HepG2 (cell line): Measurements from ENCODE around the gene CPT1B. TPM values are rescaled to one million over a fixed set of nuclear protein-coding genes. Genes with fewer than 3 reads are reported as not detected.
A peak's percentile ranks its signal among the peaks of the same experiment; 100 is the strongest.

Experiments used
- AKAP8 ChIP-seq: sonication (generic); formaldehyde crosslinking; IDR thresholded peaks from 2 replicates; pipeline ENCODE4 v1.5.1; 2020; ENCODE audit warnings: mild to moderate bottlenecking, missing genetic modification reagents
- EHMT2 ChIP-seq: fragments of 200-600 bp; sonication (generic); IDR thresholded peaks from 2 replicates; pipeline ENCODE4 v1.7.0; 2017; ENCODE audit warnings: antibody characterized with exemption, low read depth, low read length, borderline replicate concordance
- ESRRA ChIP-seq: sonication (generic); formaldehyde crosslinking; IDR thresholded peaks from 2 replicates; pipeline ENCODE4 v1.5.1; 2020; ENCODE audit warnings: mild to moderate bottlenecking, low read depth, missing genetic modification reagents
- FOSL1 ChIP-seq: sonication (generic); formaldehyde crosslinking; IDR thresholded peaks from 2 replicates; pipeline ENCODE4 v1.9.0; 2021; ENCODE audit warnings: missing genetic modification reagents, borderline replicate concordance
- HNF4A ChIP-seq: sonication (generic); formaldehyde crosslinking; IDR thresholded peaks from 2 replicates; pipeline ENCODE4 v1.4.0; 2020; ENCODE audit warnings: missing genetic modification reagents
- ISL2 ChIP-seq: sonication (generic); formaldehyde crosslinking; IDR thresholded peaks from 2 replicates; pipeline ENCODE4 v1.5.0; 2020; ENCODE audit warnings: missing genetic modification reagents
- JUNB ChIP-seq: sonication (generic); formaldehyde crosslinking; IDR thresholded peaks from 2 replicates; pipeline ENCODE4 v1.8.0; 2022; ENCODE audit warnings: missing genetic modification reagents, mild to moderate bottlenecking, borderline replicate concordance
- KMT2A ChIP-seq: sonication (generic); formaldehyde crosslinking; IDR thresholded peaks from 2 replicates; pipeline ENCODE4 v1.4.0; 2020; ENCODE audit warnings: missing genetic modification reagents
- PAWR ChIP-seq: sonication (generic); formaldehyde crosslinking; IDR thresholded peaks from 2 replicates; pipeline ENCODE4 v1.4.0; 2020; ENCODE audit warnings: missing genetic modification reagents, mild to moderate bottlenecking, borderline replicate concordance
- PAXIP1 ChIP-seq: sonication (generic); formaldehyde crosslinking; conservative IDR thresholded peaks from 2 replicates; pipeline ENCODE4 v1.4.0; 2020; ENCODE audit warnings: mild to moderate bottlenecking, missing genetic modification reagents, moderate library complexity
- SMC3 ChIP-seq: IDR thresholded peaks from 2 replicates; pipeline ENCODE4 v1.6.1; 2011; ENCODE audit warnings: low read length, improper control_type of control experiment
- SNRNP70 ChIP-seq: fragments of 200-400 bp; formaldehyde crosslinking; IDR thresholded peaks from 2 replicates; pipeline ENCODE4 v1.6.1; 2017; ENCODE audit warnings: mild to moderate bottlenecking, low read depth, low read length, moderate library complexity
- SUZ12 ChIP-seq: fragments of 150-350 bp; IDR thresholded peaks from 2 replicates; pipeline ENCODE4 v1.6.1; 2014; ENCODE audit warnings: low read depth, low read length
- TRIM24 ChIP-seq: sonication (generic); formaldehyde crosslinking; IDR thresholded peaks from 2 replicates; pipeline ENCODE4 v1.8.0; 2022; ENCODE audit warnings: mild to moderate bottlenecking, missing genetic modification reagents
- ZBED4 ChIP-seq: sonication (generic); formaldehyde crosslinking; IDR thresholded peaks from 2 replicates; pipeline ENCODE4 v1.4.0; 2020; ENCODE audit warnings: missing genetic modification reagents, borderline replicate concordance
- ZBTB25 ChIP-seq: IDR thresholded peaks from 2 replicates; pipeline ENCODE4 v1.6.1; 2018; ENCODE audit warnings: missing genetic modification reagents
- ZNF263 ChIP-seq: sonication (generic); formaldehyde crosslinking; IDR thresholded peaks from 2 replicates; pipeline ENCODE4 v1.4.0; 2020; ENCODE audit warnings: missing genetic modification reagents
- ZNF550 ChIP-seq: sonication (generic); formaldehyde crosslinking; IDR thresholded peaks from 2 replicates; pipeline ENCODE4 v1.4.0; 2020; ENCODE audit warnings: mild to moderate bottlenecking, missing genetic modification reagents, borderline replicate concordance
- ZNF569 ChIP-seq: sonication (generic); formaldehyde crosslinking; IDR thresholded peaks from 2 replicates; pipeline ENCODE4 v1.5.0; 2020; ENCODE audit warnings: mild to moderate bottlenecking, missing genetic modification reagents, moderate library complexity, borderline replicate concordance
- ZNF761 ChIP-seq: sonication (generic); formaldehyde crosslinking; conservative IDR thresholded peaks from 2 replicates; pipeline ENCODE4 v1.4.0; 2020; ENCODE audit warnings: mild to moderate bottlenecking, missing genetic modification reagents
- ZNF850 ChIP-seq: sonication (generic); formaldehyde crosslinking; conservative IDR thresholded peaks from 2 replicates; pipeline ENCODE4 v1.9.0; 2021; ENCODE audit warnings: mild to moderate bottlenecking, missing genetic modification reagents
- ZSCAN20 ChIP-seq: sonication (generic); formaldehyde crosslinking; IDR thresholded peaks from 2 replicates; pipeline ENCODE4 v1.4.0; 2020; ENCODE audit warnings: missing genetic modification reagents, mild to moderate bottlenecking, borderline replicate concordance
- polyA plus RNA-seq, 8 experiments: library from polyadenylated mRNA; depleted of rRNA in 3 of 8; stranded (reverse) in 7 of 8; unstranded in 1 of 8; fragments of >200 nt; fragmentation: Illumina TruSeq in 4 of 8; extraction: Trizol in 4 of 8; gene quantifications; 2 replicates each; pipeline versions ENCODE4 v1.2.1 to v1.2.3, GENCODE V29; 2011 to 2016; ENCODE audit warnings: low read depth in 4 of 8, missing spikeins in 1 of 8, mixed read lengths in 1 of 8; ENCODE audit not compliant: insufficient read depth in 1 of 8
- total RNA-seq, 5 experiments: library from RNA; depleted of rRNA; stranded (reverse); fragments of >200 nt; fragmentation: Illumina TruSeq; extraction: Trizol; gene quantifications; 2 replicates each; pipeline ENCODE4 v1.2.3, GENCODE V29; 2016; ENCODE audit warnings: low read depth in 1 of 5

Gene CPT1B
- total and polyA plus RNA-seq, 2 of the 13 experiments (the other 11 are each of a cell fraction or from before 2014, with no cell fraction given) = 9.2 to 19.5 TPM

- TF ChIP-seq FOSL1 (CRISPR knock-in tag) = no peak
- peak; percentile 78 for TF ChIP-seq PAXIP1
- no peak for TF ChIP-seq PAWR (CRISPR knock-in tag)
- TF ChIP-seq KMT2A (CRISPR knock-in tag) = peak; percentile 45; the same call in 1 of the 2 replicates
- TF ChIP-seq AKAP8 = 0 out of 2 replicates have a peak, but pooled peaks have one; percentile 25
- TF ChIP-seq ISL2 (CRISPR knock-in tag) = no peak
- TF ChIP-seq EHMT2 = no peak
- TF ChIP-seq ZBED4 (CRISPR knock-in tag) = no peak
- no peak; the same call in 1 of the 2 replicates for TF ChIP-seq ZNF263 (CRISPR knock-in tag)
- no peak for TF ChIP-seq TRIM24 (CRISPR knock-in tag)
- peak; percentile 77; the same call in 1 of the 2 replicates for TF ChIP-seq ZNF761
- no peak for TF ChIP-seq JUNB (CRISPR knock-in tag)
- no peak; the same call in 1 of the 2 replicates for TF ChIP-seq ZNF550
- TF ChIP-seq ZNF569 (CRISPR knock-in tag) = no peak
- peak; percentile 75 for TF ChIP-seq HNF4A (CRISPR knock-in tag)
- no peak for TF ChIP-seq SMC3
- TF ChIP-seq ZNF850 (CRISPR knock-in tag) = no peak
- no peak for TF ChIP-seq SNRNP70
- TF ChIP-seq ZSCAN20 (CRISPR knock-in tag) = no peak
- peak; percentile 19; the same call in 1 of the 2 replicates for TF ChIP-seq ESRRA (CRISPR knock-in tag)
- TF ChIP-seq SUZ12 = no peak
- TF ChIP-seq ZBTB25 (CRISPR knock-in tag) = no peak; the same call in 1 of the 2 replicates
Observed at GRCh38 chr22:50530580-50530876, 47.7 kb downstream of the CPT1B start (continued).
